C4-2B (cell line): ENCODE measurements around the gene KIF13A.

Experiments used
- H3K27ac ChIP-seq: fragments of 450-650 bp; 2 replicates; pipeline ENCODE4 v1.5.1; 2017
- CTCF ChIP-seq: fragments of 450-650 bp; conservative IDR thresholded peaks from 2 replicates; pipeline ENCODE4 v1.5.1; 2017; ENCODE audit warnings: mild to moderate bottlenecking
- ZFX ChIP-seq: fragments of 450-650 bp; IDR thresholded peaks from 2 replicates; pipeline ENCODE4 v1.6.1; 2017

KIF13A gene

GRCh38 chr6:17938901-17939300 is 48.5 kb downstream of the KIF13A start:
- TF ChIP-seq CTCF (no peak), ZFX (no peak)
- no peak overlapping the region for H3K27ac ChIP-seq

- no peak overlapping the region for H3K27ac ChIP-seq
- no peak for TF ChIP-seq ZFX
- no peak for TF ChIP-seq CTCF
These were observed 52.0 kb downstream of the KIF13A start for GRCh38 chr6:17935188-17936149.

GRCh38 chr6:17933716-17934115 is 53.7 kb downstream of the KIF13A start:
- H3K27ac ChIP-seq: no peak overlapping the region
- TF ChIP-seq ZFX: no peak
- TF ChIP-seq CTCF: no peak

GRCh38 chr6:17932330-17932852 is 55.0 kb downstream of the KIF13A start:
- H3K27ac ChIP-seq: no peak overlapping the region
- TF ChIP-seq ZFX (no peak), CTCF (no peak)

- TF ChIP-seq CTCF (no peak), ZFX (no peak)
- no peak overlapping the region for H3K27ac ChIP-seq
These were observed 56.2 kb downstream of the KIF13A start for GRCh38 chr6:17931227-17931626.

- no peak overlapping the region for H3K27ac ChIP-seq
- TF ChIP-seq CTCF (no peak), ZFX (no peak)
These were observed 57.0 kb downstream of the KIF13A start for GRCh38 chr6:17930321-17930993.
